K562 (cell line): ENCODE data around the gene BEST2. TPM values are rescaled to one million over a fixed set of nuclear protein-coding genes. Genes with fewer than 3 reads are reported as not detected.

Experiments used
- ASH1L ChIP-seq: fragments of 450-650 bp; IDR thresholded peaks from 2 replicates; pipeline ENCODE4 v1.6.1; 2018; ENCODE audit warnings: borderline replicate concordance, mild to moderate bottlenecking, low read depth; ENCODE audit not compliant: partially characterized antibody
- BRF1 ChIP-seq: IDR thresholded peaks from 3 replicates; pipeline ENCODE4 v1.6.1; 2011; ENCODE audit warnings: borderline replicate concordance, mild to moderate bottlenecking; ENCODE audit not compliant: insufficient read length; ENCODE audit errors: extremely low read depth
- EHMT2 ChIP-seq: fragments of 450-650 bp; IDR thresholded peaks from 2 replicates; pipeline ENCODE4 v1.6.1; 2018; ENCODE audit warnings: antibody characterized with exemption
- GTF2E2 ChIP-seq: fragments of 200-800 bp; sonication (Bioruptor generic); IDR thresholded peaks from 2 replicates; pipeline ENCODE4 v1.6.1; 2016; ENCODE audit warnings: missing genetic modification characterization, missing compliant biosample characterization
- KDM4B ChIP-seq, 2 experiments: fragments of 450-650 bp in 1 of 2; sonication (generic) in 1 of 2; IDR thresholded peaks; 2 replicates each; pipeline ENCODE4 v1.6.1; 2016 to 2017; ENCODE audit warnings: borderline replicate concordance in 2 of 2, antibody characterized with exemption in 1 of 2, low read depth in 1 of 2, mild to moderate bottlenecking in 1 of 2
- MCM2 ChIP-seq: fragments of 450-650 bp; IDR thresholded peaks from 2 replicates; pipeline ENCODE4 v1.6.1; 2017; ENCODE audit warnings: low read depth, mild to moderate bottlenecking
- MXD1 ChIP-seq: fragments of 250-450 bp; sonication (Bioruptor Pico); IDR thresholded peaks from 2 replicates; pipeline ENCODE4 v1.8.0; 2021; ENCODE audit warnings: borderline replicate concordance, mild to moderate bottlenecking, moderate library complexity; ENCODE audit not compliant: poor library complexity, severe bottlenecking
- MYNN ChIP-seq, 2 experiments: sonication (generic); formaldehyde crosslinking in 1 of 2; IDR thresholded peaks; 2 replicates each; pipeline versions ENCODE4 v1.5.0 to v1.6.1; 2016 to 2020; ENCODE audit warnings: antibody characterized with exemption in 1 of 2, missing genetic modification reagents in 1 of 2
- NFIX ChIP-seq: fragments of 250-450 bp; sonication (Bioruptor Pico); IDR thresholded peaks from 2 replicates; pipeline ENCODE4 v1.4.0; 2020; ENCODE audit warnings: low read depth, mild to moderate bottlenecking, moderate library complexity
- NR3C1 ChIP-seq: sonication (generic); formaldehyde crosslinking; IDR thresholded peaks from 2 replicates; pipeline ENCODE4 v1.8.1; 2022; ENCODE audit warnings: missing genetic modification reagents
- NR4A1 ChIP-seq, 2 experiments: fragments of 250-450 bp in 1 of 2; fragments of 450-650 bp in 1 of 2; sonication (Bioruptor Pico) in 1 of 2; IDR thresholded peaks; 2 replicates each; pipeline versions ENCODE4 v1.4.0 to v1.6.1; 2016 to 2020; ENCODE audit warnings: mild to moderate bottlenecking in 2 of 2, missing compliant biosample characterization in 1 of 2, missing genetic modification characterization in 1 of 2, moderate library complexity in 1 of 2
- PRDM10 ChIP-seq: fragments of 450-650 bp; IDR thresholded peaks from 2 replicates; pipeline ENCODE4 v1.6.1; 2018; ENCODE audit not compliant: partially characterized antibody
- RBM34 ChIP-seq: fragments of 200-400 bp; formaldehyde crosslinking; IDR thresholded peaks from 2 replicates; pipeline ENCODE4 v1.6.1; 2018; ENCODE audit warnings: low read length, borderline replicate concordance; ENCODE audit not compliant: insufficient read depth
- SREBF2 ChIP-seq: sonication (generic); formaldehyde crosslinking; IDR thresholded peaks from 2 replicates; pipeline ENCODE4 v1.4.0; 2020; ENCODE audit warnings: mild to moderate bottlenecking, missing genetic modification reagents
- TSC22D4 ChIP-seq: fragments of 450-650 bp; IDR thresholded peaks from 2 replicates; pipeline ENCODE4 v1.6.1; 2016; ENCODE audit warnings: missing genetic modification characterization, missing biosample characterization, control low read depth
- U2AF2 ChIP-seq: fragments of 200-400 bp; formaldehyde crosslinking; optimal IDR thresholded peaks from 2 replicates; pipeline ENCODE3; 2017; ENCODE audit warnings: low read depth, mild to moderate bottlenecking, low read length
- ZBTB8A ChIP-seq: fragments of 450-650 bp; IDR thresholded peaks from 2 replicates; pipeline ENCODE4 v1.6.1; 2018; ENCODE audit warnings: mild to moderate bottlenecking, moderate library complexity; ENCODE audit not compliant: partially characterized antibody
- ZKSCAN3 ChIP-seq: fragments of 250-450 bp; sonication (Bioruptor Pico); IDR thresholded peaks from 2 replicates; pipeline ENCODE4 v1.4.0; 2020
- ZNF143 ChIP-seq: sonication (generic); formaldehyde crosslinking; IDR thresholded peaks from 2 replicates; pipeline ENCODE4 v1.9.0; 2022; ENCODE audit warnings: mild to moderate bottlenecking, missing genetic modification reagents
- ZNF431 ChIP-seq: sonication (generic); formaldehyde crosslinking; IDR thresholded peaks from 2 replicates; pipeline ENCODE4 v1.8.0; 2022; ENCODE audit warnings: mild to moderate bottlenecking, missing genetic modification reagents
- ZNF639 ChIP-seq, 2 experiments: fragments of 200-800 bp in 1 of 2; sonication (Bioruptor generic) in 1 of 2; sonication (generic) in 1 of 2; formaldehyde crosslinking in 1 of 2; IDR thresholded peaks in 1 of 2; conservative IDR thresholded peaks in 1 of 2; 2 replicates each; pipeline versions ENCODE4 v1.5.0 to v1.6.1; 2016 to 2020; ENCODE audit warnings: missing compliant biosample characterization in 1 of 2, missing genetic modification characterization in 1 of 2, missing genetic modification reagents in 1 of 2
- ZNF644 ChIP-seq: fragments of 200-800 bp; sonication (Bioruptor generic); IDR thresholded peaks from 2 replicates; pipeline ENCODE4 v1.6.1; 2016; ENCODE audit warnings: low read depth, missing genetic modification characterization, missing compliant biosample characterization
- ZNF707 ChIP-seq: fragments of 250-450 bp; sonication (Bioruptor Pico); conservative IDR thresholded peaks from 2 replicates; pipeline ENCODE4 v1.8.0; 2022; ENCODE audit warnings: inconsistent platforms, mild to moderate bottlenecking, moderate library complexity
- polyA plus RNA-seq, 8 experiments: library from polyadenylated mRNA; depleted of rRNA in 4 of 8; stranded (reverse) in 5 of 8; unstranded in 3 of 8; fragments of >200 nt; fragmentation: Nextera tagmentation in 2 of 8; fragmentation: Illumina TruSeq in 1 of 8; extraction: Ambion mirVana in 2 of 8; extraction: Trizol in 1 of 8; gene quantifications; 2 replicates each; pipeline versions ENCODE4 v1.2.1 to v1.2.3, GENCODE V29; 2011 to 2014; ENCODE audit warnings: inconsistent platforms in 1 of 8, missing spikeins in 1 of 8
- total RNA-seq, 7 experiments: library from RNA; depleted of rRNA in 6 of 7; stranded (reverse); fragments of >200 nt in 6 of 7; fragmentation: Illumina TruSeq in 2 of 7; extraction: Trizol in 2 of 7; gene quantifications; 2 replicates each; pipeline versions ENCODE4 v1.2.1 to v1.2.3, GENCODE V29; 2011 to 2021; ENCODE audit warnings: low replicate concordance in 1 of 7

The BEST2 gene
- total and polyA plus RNA-seq, 9 of the 15 experiments (the other 6 are each of a cell fraction or from before 2014, with no cell fraction given), result not detected

GRCh38 chr19:12788682-12789097 is 37.1 kb downstream of the BEST2 start (continued):
- TF ChIP-seq PRDM10 (peak; percentile 52), ZNF143 (CRISPR knock-in tag) (no peak), SREBF2 (CRISPR knock-in tag) (no peak), EHMT2 (no peak), ZNF707 (CRISPR knock-in tag) (no peak), TSC22D4 (tag) (no peak), KDM4B (IDR thresholded peaks at IDR 0.05; ENCODE audit: borderline replicate concordance in 2 of 2, low read depth in 1 of 2) (no peak), RBM34 (no peak), ZNF431 (CRISPR knock-in tag) (0 out of 2 replicates have a peak, but pooled peaks have one; percentile 16), NR4A1 (CRISPR knock-in tag; IDR thresholded peaks at IDR 0.05) (no peak), NR4A1 (tag; IDR thresholded peaks at IDR 0.05) (no peak), U2AF2 (no peak), NFIX (CRISPR knock-in tag) (no peak), BRF1 (no peak), ASH1L (no peak), ZNF644 (tag) (no peak), MXD1 (CRISPR knock-in tag) (no peak), ZNF639 (CRISPR knock-in tag; conservative IDR thresholded peaks at IDR 0.05 in 1 of 2, IDR thresholded peaks at IDR 0.05 in 1 of 2) (no peak), ZKSCAN3 (no peak), MYNN (IDR thresholded peaks at IDR 0.05) (peak; percentile 68; the same call in 1 of the 2 replicates), MYNN (CRISPR knock-in tag; IDR thresholded peaks at IDR 0.05) (no peak), ZBTB8A (no peak), MCM2 (no peak), GTF2E2 (tag) (no peak), NR3C1 (CRISPR knock-in tag) (no peak)
